Astrocyte (in vitro differentiated cells and primary cell): ENCODE measurements around the gene ACKR4. TPM values are rescaled to one million over a fixed set of nuclear protein-coding genes. Genes with fewer than 3 reads are reported as not detected.
"Not testable (repeated sequence)": the region's sequence is repeated elsewhere in the genome, so short reads cannot be mapped to it uniquely, and the experiment has no call there.

ENCODE experiments used
- DNase-seq: peaks from one replicate; pipeline ENCODE4 v3.0.0-alpha.2; 2010; ENCODE audit warnings: low read depth
- FAIRE-seq: peaks from 2 replicates; lab custom pipeline; 2011; peaks lifted over from hg19 to GRCh38; lab: Jason Lieb, UNC
- H2AFZ ChIP-seq: 2 replicates; pipeline ENCODE4 v1.6.0; 2012; ENCODE audit warnings: low read depth, low read length, inconsistent platforms
- H3K27ac ChIP-seq: 2 replicates; pipeline ENCODE4 v1.5.1; 2011; ENCODE audit warnings: low read depth, low read length, inconsistent platforms
- H3K27me3 ChIP-seq: 2 replicates; pipeline ENCODE4 v1.6.0; 2011; ENCODE audit warnings: low read length, inconsistent platforms; ENCODE audit not compliant: insufficient read depth
- H3K36me3 ChIP-seq: 2 replicates; pipeline ENCODE4 v1.5.1; 2011; ENCODE audit warnings: low read length, inconsistent platforms; ENCODE audit not compliant: insufficient read depth
- H3K4me1 ChIP-seq: 2 replicates; pipeline ENCODE4 v1.5.1; 2011; ENCODE audit warnings: low read length, inconsistent platforms; ENCODE audit not compliant: insufficient read depth
- H3K4me2 ChIP-seq: 2 replicates; pipeline ENCODE4 v1.6.0; 2012; ENCODE audit warnings: low read length, inconsistent platforms
- H3K4me3 ChIP-seq: 2 replicates; pipeline ENCODE4 v1.5.1; 2011; ENCODE audit warnings: low read depth, mild to moderate bottlenecking, low read length, inconsistent platforms; ENCODE audit not compliant: insufficient read depth
- H3K79me2 ChIP-seq: 2 replicates; pipeline ENCODE4 v1.6.0; 2012; ENCODE audit warnings: mild to moderate bottlenecking, low read length, inconsistent platforms; ENCODE audit not compliant: insufficient read depth
- H3K9ac ChIP-seq: 2 replicates; pipeline ENCODE4 v1.6.0; 2012; ENCODE audit warnings: mild to moderate bottlenecking, low read length, inconsistent platforms
- H3K9me3 ChIP-seq: 2 replicates; pipeline ENCODE4 v1.5.1; 2012; ENCODE audit warnings: low read depth, mild to moderate bottlenecking, low read length, inconsistent platforms; ENCODE audit not compliant: insufficient read depth
- H4K20me1 ChIP-seq: 2 replicates; pipeline ENCODE4 v1.6.0; 2012; ENCODE audit warnings: low read length, inconsistent platforms; ENCODE audit not compliant: insufficient read depth
- H3K27ac Mint-ChIP-seq: one replicate; pipeline ENCODE4 v1.8.0; 2021; ENCODE audit warnings: mild to moderate bottlenecking, mixed read lengths; ENCODE audit not compliant: unreplicated experiment
- H3K27me3 Mint-ChIP-seq: one replicate; pipeline ENCODE4 v1.8.0; 2021; ENCODE audit warnings: low read depth, mixed read lengths; ENCODE audit not compliant: unreplicated experiment
- H3K36me3 Mint-ChIP-seq: one replicate; pipeline ENCODE4 v1.8.0; 2021; ENCODE audit warnings: low read depth, mixed read lengths; ENCODE audit not compliant: unreplicated experiment
- H3K4me1 Mint-ChIP-seq: one replicate; pipeline ENCODE4 v1.8.0; 2021; ENCODE audit warnings: low read depth, mixed read lengths; ENCODE audit not compliant: unreplicated experiment
- H3K4me3 Mint-ChIP-seq: one replicate; pipeline ENCODE4 v1.8.0; 2021; ENCODE audit warnings: mild to moderate bottlenecking, moderate library complexity, mixed read lengths; ENCODE audit not compliant: unreplicated experiment
- H3K9me3 Mint-ChIP-seq: one replicate; pipeline ENCODE4 v1.8.0; 2021; ENCODE audit warnings: mild to moderate bottlenecking, mixed read lengths; ENCODE audit not compliant: unreplicated experiment
- CTCF ChIP-seq: IDR thresholded peaks from 2 replicates; pipeline ENCODE4 v1.5.1; 2011; ENCODE audit warnings: low read depth, mild to moderate bottlenecking, inconsistent platforms, low read length, moderate library complexity; ENCODE audit not compliant: insufficient read depth
- EZH2 ChIP-seq: IDR thresholded peaks from 2 replicates; pipeline ENCODE4 v1.6.1; 2012; ENCODE audit warnings: mild to moderate bottlenecking, low read length, inconsistent platforms; ENCODE audit not compliant: insufficient read depth
- total RNA-seq: library from RNA; stranded (reverse); gene quantifications from 2 replicates; pipeline ENCODE4 v1.2.1, GENCODE V29; 2021

ACKR4 gene
- total RNA-seq, 1 donor from 2014 or later, result not detected

GRCh38 chr3:132597660-132598059, 590 bp downstream of the ACKR4 start:
- H3K4me3 Mint-ChIP-seq, result no peak overlapping the region
- Histone ChIP-seq H3K79me2 (no peaks in the 10 kb centered on the region), H3K9ac (no peak overlapping the region), H3K27me3 (no peaks in the 10 kb centered on the region), H2AFZ (no peak overlapping the region), H4K20me1 (no peaks in the 10 kb centered on the region), H3K36me3 (peaks cover 4% of the 10 kb centered on the region), H3K4me2 (no peak overlapping the region), H3K9me3 (no peaks in the 10 kb centered on the region), H3K4me1 (peaks cover 17% of the 10 kb centered on the region), H3K4me3 (no peak overlapping the region), H3K27ac (no peak overlapping the region)
- TF ChIP-seq EZH2 (no peak), CTCF (no peak)
- no peaks in the 10 kb centered on the region for H3K27me3 Mint-ChIP-seq
- H3K36me3 Mint-ChIP-seq, result peaks cover 4% of the 10 kb centered on the region
- H3K27ac Mint-ChIP-seq, result no peak overlapping the region
- DNase-seq (no peak), FAIRE-seq (no peak)
- H3K4me1 Mint-ChIP-seq, result peaks cover 19% of the 10 kb centered on the region
- no peaks in the 10 kb centered on the region for H3K9me3 Mint-ChIP-seq

- no peaks in the 10 kb centered on the region for H3K9me3 ChIP-seq
- peaks cover 7% of the 10 kb centered on the region for H3K36me3 ChIP-seq
- DNase-seq (no peak), FAIRE-seq (no peak)
- no peak overlapping the region for H3K27ac ChIP-seq
- H4K20me1 ChIP-seq, result no peaks in the 10 kb centered on the region
- no peaks in the 10 kb centered on the region for H3K79me2 ChIP-seq
- no peak overlapping the region for H3K9ac ChIP-seq
- no peak overlapping the region for H3K4me2 ChIP-seq
- H3K27me3 ChIP-seq, result no peaks in the 10 kb centered on the region
- Mint-ChIP-seq H3K4me3 (no peak overlapping the region), H3K27ac (no peak overlapping the region), H3K9me3 (no peaks in the 10 kb centered on the region), H3K36me3 (peaks cover 4% of the 10 kb centered on the region), H3K4me1 (peaks cover 19% of the 10 kb centered on the region), H3K27me3 (no peaks in the 10 kb centered on the region)
- H3K4me1 ChIP-seq, result peaks cover 16% of the 10 kb centered on the region
- H3K4me3 ChIP-seq, result no peak overlapping the region
- H2AFZ ChIP-seq, result no peak overlapping the region
- TF ChIP-seq CTCF (no peak), EZH2 (no peak)
Measured at GRCh38 chr3:132598181-132598580, 1.1 kb downstream of the ACKR4 start.

GRCh38 chr3:132600614-132601013, 3.5 kb downstream of the ACKR4 start:
- not testable (repeated sequence) for H3K27me3 ChIP-seq, H3K9me3 ChIP-seq, DNase-seq, H3K9me3 Mint-ChIP-seq, H3K36me3 ChIP-seq, H3K4me1 Mint-ChIP-seq, H3K79me2 ChIP-seq, H3K4me1 ChIP-seq, H3K4me3 Mint-ChIP-seq, H2AFZ ChIP-seq, H3K36me3 Mint-ChIP-seq, H3K27me3 Mint-ChIP-seq, H4K20me1 ChIP-seq, H3K27ac Mint-ChIP-seq, H3K9ac ChIP-seq, H3K4me3 ChIP-seq, H3K27ac ChIP-seq, FAIRE-seq, H3K4me2 ChIP-seq
